ENCODE data around the gene XPNPEP2. TPM values are rescaled to one million over a fixed set of nuclear protein-coding genes. Genes with fewer than 3 reads are reported as not detected.

XPNPEP2 gene
- total RNA-seq, 1 donor from 2014 or later = not detected

- Mint-ChIP-seq H3K27me3 (ENCODE audit: unreplicated experiment) (peaks cover 3% of the 10 kb centered on the region), H3K27ac (ENCODE audit: unreplicated experiment) (no peak overlapping the region), H3K36me3 (ENCODE audit: unreplicated experiment) (no peaks in the 10 kb centered on the region), H3K4me1 (ENCODE audit: low read depth, unreplicated experiment) (no peaks in the 10 kb centered on the region), H3K9me3 (ENCODE audit: unreplicated experiment) (peaks cover 3% of the 10 kb centered on the region), H3K4me3 (ENCODE audit: unreplicated experiment) (no peak overlapping the region)
- TF ChIP-seq CTCF (IDR thresholded peaks at IDR 0.05; ENCODE audit: partially characterized antibody, unreplicated experiment) = no peak
- no peak for DNase-seq
Measured at GRCh38 chrX:129779086-129779672, 40.4 kb downstream of the XPNPEP2 start.

GRCh38 chrX:129779747-129780146, 41.0 kb downstream of the XPNPEP2 start, which contains the start of gene SASH3:
Gene SASH3, plus strand, starts transcription at chrX:129779949. Its CDS starts 149 bp downstream, at chrX:129780098.
- DNase-seq = no peak
- Mint-ChIP-seq H3K9me3 (ENCODE audit: unreplicated experiment) (peaks cover 3% of the 10 kb centered on the region), H3K4me1 (ENCODE audit: low read depth, unreplicated experiment) (no peaks in the 10 kb centered on the region), H3K36me3 (ENCODE audit: unreplicated experiment) (no peaks in the 10 kb centered on the region), H3K27ac (ENCODE audit: unreplicated experiment) (no peak within 1 kb of the TSS), H3K4me3 (ENCODE audit: unreplicated experiment) (no peak within 1 kb of the TSS), H3K27me3 (ENCODE audit: unreplicated experiment) (peaks cover 3% of the 10 kb centered on the region)
- no peak for TF ChIP-seq CTCF (IDR thresholded peaks at IDR 0.05; ENCODE audit: partially characterized antibody, unreplicated experiment)

- peaks cover 3% of the 10 kb centered on the region for H3K27me3 Mint-ChIP-seq (ENCODE audit: unreplicated experiment)
- no peaks in the 10 kb centered on the region for H3K4me1 Mint-ChIP-seq (ENCODE audit: low read depth, unreplicated experiment)
- H3K9me3 Mint-ChIP-seq (ENCODE audit: unreplicated experiment) = peaks cover 3% of the 10 kb centered on the region
- no peak overlapping the region for H3K27ac Mint-ChIP-seq (ENCODE audit: unreplicated experiment)
- no peaks in the 10 kb centered on the region for H3K36me3 Mint-ChIP-seq (ENCODE audit: unreplicated experiment)
- no peak for TF ChIP-seq CTCF (IDR thresholded peaks at IDR 0.05; ENCODE audit: partially characterized antibody, unreplicated experiment)
- DNase-seq = no peak
- no peak overlapping the region for H3K4me3 Mint-ChIP-seq (ENCODE audit: unreplicated experiment)
Measured at GRCh38 chrX:129780441-129781105, 41.8 kb downstream of the XPNPEP2 start.

GRCh38 chrX:129781134-129781672, 42.4 kb downstream of the XPNPEP2 start:
- Mint-ChIP-seq H3K27ac (ENCODE audit: unreplicated experiment) (no peak overlapping the region), H3K9me3 (ENCODE audit: unreplicated experiment) (peaks cover 3% of the 10 kb centered on the region), H3K4me1 (ENCODE audit: low read depth, unreplicated experiment) (no peaks in the 10 kb centered on the region)

More at GRCh38 chrX:129781134-129781672, 42.4 kb downstream of the XPNPEP2 start:
- TF ChIP-seq CTCF (IDR thresholded peaks at IDR 0.05; ENCODE audit: partially characterized antibody, unreplicated experiment) = no peak
- Mint-ChIP-seq H3K4me3 (ENCODE audit: unreplicated experiment) (no peak overlapping the region), H3K27me3 (ENCODE audit: unreplicated experiment) (peaks cover 3% of the 10 kb centered on the region), H3K36me3 (ENCODE audit: unreplicated experiment) (no peaks in the 10 kb centered on the region)
- no peak for DNase-seq
